ENCODE measurements around the gene PIGT.

DNA sequence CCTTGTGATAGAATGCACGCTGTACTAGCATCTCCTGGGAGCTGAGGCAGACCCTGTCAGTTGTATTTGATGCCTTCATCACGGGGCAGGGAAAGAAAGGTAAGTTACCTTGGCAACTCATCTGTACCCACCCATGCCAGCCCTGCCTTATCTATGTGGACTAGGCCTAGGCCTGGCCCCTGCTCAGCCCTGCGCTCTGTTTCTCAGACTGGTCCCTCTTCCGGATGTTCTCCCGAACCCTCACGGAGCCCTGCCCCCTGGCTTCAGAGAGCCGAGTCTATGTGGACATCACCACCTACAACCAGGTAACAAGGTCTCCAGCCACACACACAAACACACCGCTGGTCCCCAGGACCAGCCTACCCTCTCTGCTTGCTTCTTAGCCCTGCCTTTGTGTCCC lies 4.2 kb downstream of the PIGT start:
- TF ChIP-seq CTCF (CRISPR knock-in tag; IDR thresholded peaks at IDR 0.05) (no peak), ATF7 (IDR thresholded peaks at IDR 0.05) (no peak), ATF7 (CRISPR knock-in tag; IDR thresholded peaks at IDR 0.05) (no peak), U2AF2 (IDR thresholded peaks at IDR 0.05; ENCODE audit: low read depth, low read length) (no peak)

Measured in HepG2 (cell line).